ENCODE data around the gene SMYD3.

The SMYD3 gene

GRCh38 chr1:246294263-246294662 is 212.8 kb downstream of the SMYD3 start:
- H3K9me3 ChIP-seq (ENCODE audit: control insufficient read depth, insufficient read depth, low read length) = no peaks in the 10 kb centered on the region
- H3K79me2 ChIP-seq (ENCODE audit: control insufficient read depth, low read length) = no peaks in the 10 kb centered on the region
- H4K20me1 ChIP-seq (ENCODE audit: control insufficient read depth, insufficient read depth, low read depth, low read length) = no peaks in the 10 kb centered on the region
- H3K4me3 ChIP-seq (ENCODE audit: low read length) = no peak overlapping the region
- H3F3A ChIP-seq (ENCODE audit: control insufficient read depth, insufficient read depth) = no peaks in the 10 kb centered on the region
- H3K27ac ChIP-seq (ENCODE audit: low read depth, low read length) = no peak overlapping the region
- H3K27me3 ChIP-seq (ENCODE audit: control insufficient read depth, low read length) = no peaks in the 10 kb centered on the region
- TF ChIP-seq EZH2phosphoT487 (IDR thresholded peaks at IDR 0.05; ENCODE audit: borderline replicate concordance, low read length) = no peak
- no peak for TF ChIP-seq CTCF (IDR thresholded peaks at IDR 0.05; ENCODE audit: low read depth, low read length, poor library complexity, severe bottlenecking)
- H3K4me2 ChIP-seq (ENCODE audit: low read length) = no peak overlapping the region
- no peaks in the 10 kb centered on the region for H3K4me1 ChIP-seq (ENCODE audit: control insufficient read depth, low read length)
- H3K9me2 ChIP-seq (replicated peaks; ENCODE audit: control insufficient read depth, low read length) = no peaks in the 10 kb centered on the region
- no peaks in the 10 kb centered on the region for H3K36me3 ChIP-seq (ENCODE audit: control insufficient read depth, low read length)

- Histone ChIP-seq H3K9me3 (ENCODE audit: control insufficient read depth, insufficient read depth, low read length) (no peaks in the 10 kb centered on the region), H3F3A (ENCODE audit: control insufficient read depth, insufficient read depth) (no peaks in the 10 kb centered on the region), H3K4me2 (ENCODE audit: low read length) (no peak overlapping the region), H3K9me2 (replicated peaks; ENCODE audit: control insufficient read depth, low read length) (no peaks in the 10 kb centered on the region), H3K4me3 (ENCODE audit: low read length) (no peak overlapping the region), H3K27me3 (ENCODE audit: control insufficient read depth, low read length) (no peaks in the 10 kb centered on the region), H3K4me1 (ENCODE audit: control insufficient read depth, low read length) (no peaks in the 10 kb centered on the region), H3K36me3 (ENCODE audit: control insufficient read depth, low read length) (no peaks in the 10 kb centered on the region), H4K20me1 (ENCODE audit: control insufficient read depth, insufficient read depth, low read depth, low read length) (no peaks in the 10 kb centered on the region), H3K79me2 (ENCODE audit: control insufficient read depth, low read length) (no peaks in the 10 kb centered on the region), H3K27ac (ENCODE audit: low read depth, low read length) (no peak overlapping the region)
- no peak for TF ChIP-seq EZH2phosphoT487 (IDR thresholded peaks at IDR 0.05; ENCODE audit: borderline replicate concordance, low read length)
- no peak for TF ChIP-seq CTCF (IDR thresholded peaks at IDR 0.05; ENCODE audit: low read depth, low read length, poor library complexity, severe bottlenecking)
Observed at GRCh38 chr1:246293366-246294121, 213.5 kb downstream of the SMYD3 start.

GRCh38 chr1:246292571-246292970 is 214.5 kb downstream of the SMYD3 start:
- H3K4me2 ChIP-seq (ENCODE audit: low read length) = no peak overlapping the region
- H3K27ac ChIP-seq (ENCODE audit: low read depth, low read length) = no peak overlapping the region
- H3K4me1 ChIP-seq (ENCODE audit: control insufficient read depth, low read length) = no peaks in the 10 kb centered on the region
- H3K9me2 ChIP-seq (replicated peaks; ENCODE audit: control insufficient read depth, low read length) = no peaks in the 10 kb centered on the region
- TF ChIP-seq EZH2phosphoT487 (IDR thresholded peaks at IDR 0.05; ENCODE audit: borderline replicate concordance, low read length) = no peak
- TF ChIP-seq CTCF (IDR thresholded peaks at IDR 0.05; ENCODE audit: low read depth, low read length, poor library complexity, severe bottlenecking) = no peak
- no peaks in the 10 kb centered on the region for H3K27me3 ChIP-seq (ENCODE audit: control insufficient read depth, low read length)
- no peaks in the 10 kb centered on the region for H3F3A ChIP-seq (ENCODE audit: control insufficient read depth, insufficient read depth)
- H4K20me1 ChIP-seq (ENCODE audit: control insufficient read depth, insufficient read depth, low read depth, low read length) = no peaks in the 10 kb centered on the region
- no peaks in the 10 kb centered on the region for H3K36me3 ChIP-seq (ENCODE audit: control insufficient read depth, low read length)
- no peaks in the 10 kb centered on the region for H3K79me2 ChIP-seq (ENCODE audit: control insufficient read depth, low read length)
- H3K9me3 ChIP-seq (ENCODE audit: control insufficient read depth, insufficient read depth, low read length) = no peaks in the 10 kb centered on the region
- H3K4me3 ChIP-seq (ENCODE audit: low read length) = no peak overlapping the region

Data from DOHH2 (cell line).